Testis (tissue), 3 donors: ENCODE results near the gene PEPD. TPM values are rescaled to one million over a fixed set of nuclear protein-coding genes. Genes with fewer than 3 reads are reported as not detected.

Source experiments
- DNase-seq: peaks from one replicate; pipeline ENCODE4 v3.0.0-alpha.2; 2019
- H3K27ac ChIP-seq, 2 donors: fragments of 200-600 bp; sonication (generic); one replicate each; pipeline ENCODE4 v1.5.1; 2019
- H3K27me3 ChIP-seq: fragments of 200-600 bp; sonication (generic); one replicate; pipeline ENCODE4 v1.5.1; 2019
- H3K36me3 ChIP-seq: fragments of 200-600 bp; sonication (generic); one replicate; pipeline ENCODE4 v1.5.1; 2017; ENCODE audit warnings: low read depth; ENCODE audit errors: missing control alignments
- H3K4me1 ChIP-seq: fragments of 200-600 bp; sonication (generic); one replicate; pipeline ENCODE4 v1.5.1; 2019
- H3K4me3 ChIP-seq, 2 donors: fragments of 200-600 bp; sonication (generic); one replicate each; pipeline ENCODE4 v1.5.1; 2017 to 2019
- H3K9me3 ChIP-seq: fragments of 200-600 bp; sonication (generic); one replicate; pipeline ENCODE4 v1.5.1; 2017
- POLR2A ChIP-seq: fragments of 450-650 bp; IDR thresholded peaks from one replicate; pipeline ENCODE4 v1.6.1; 2017; ENCODE audit warnings: antibody characterized with exemption, mild to moderate bottlenecking, moderate library complexity
- WGBS, 2 donors: methylation state at CpG; one replicate each; pipeline ENCODE4 v1.1.5; 2018; 5-methylcytosine and 5-hydroxymethylcytosine counted together
- intact Hi-C: fragments of 100-400 bp; cut with DNase I; formaldehyde crosslinking; loops from one replicate; pipeline ENCODE4 v1.15.1; 2023; ENCODE audit warnings: low total_unique reads
- polyA plus RNA-seq: library from polyadenylated mRNA; stranded (reverse); fragments of 350-450 nt; fragmentation: Illumina TruSeq; extraction: RNeasy Lipid Tissue Mini Kit (QIAGEN cat#74804); gene quantifications from one replicate; pipeline ENCODE4 v1.2.3, GENCODE V29; 2014; ENCODE audit warnings: low read depth, low replicate concordance; ENCODE audit not compliant: insufficient read depth
- total RNA-seq, 2 donors: library from RNA; depleted of rRNA; stranded (reverse); fragments of >200 nt; gene quantifications; one replicate each; pipeline ENCODE4 v1.2.3, GENCODE V29; 2016
- TF ChIP-seq, protein P1 (sequence below), 3 experiments: fragments of 450-650 bp in 2 of 3; fragments of 200-600 bp in 1 of 3; sonication (generic) in 1 of 3; IDR thresholded peaks; one replicate each; pipeline ENCODE4 v1.5.1; 2016 to 2019; ENCODE audit warnings: antibody characterized with exemption in 3 of 3, mild to moderate bottlenecking in 2 of 3, moderate library complexity in 1 of 3

PEPD gene
- total and polyA plus RNA-seq, 3 donors from 2014 or later, result 51.1 to 87.9 (median 58.0) TPM

GRCh38 chr19:33512580-33513137 is 8.9 kb downstream of the PEPD start:
- intact Hi-C loops, result no loop called here
- 95 to 96% methylated on average over 22 to 23 of the region's 23 CpGs for WGBS, 2 donors
- Histone ChIP-seq H3K27ac (no peak overlapping the region), H3K4me1 (peaks cover 5% of the 10 kb centered on the region), H3K9me3 (no peaks in the 10 kb centered on the region), H3K27me3 (no peaks in the 10 kb centered on the region), H3K4me3 (no peak overlapping the region), H3K36me3 (no peaks in the 10 kb centered on the region)
- TF ChIP-seq, protein P1, sequence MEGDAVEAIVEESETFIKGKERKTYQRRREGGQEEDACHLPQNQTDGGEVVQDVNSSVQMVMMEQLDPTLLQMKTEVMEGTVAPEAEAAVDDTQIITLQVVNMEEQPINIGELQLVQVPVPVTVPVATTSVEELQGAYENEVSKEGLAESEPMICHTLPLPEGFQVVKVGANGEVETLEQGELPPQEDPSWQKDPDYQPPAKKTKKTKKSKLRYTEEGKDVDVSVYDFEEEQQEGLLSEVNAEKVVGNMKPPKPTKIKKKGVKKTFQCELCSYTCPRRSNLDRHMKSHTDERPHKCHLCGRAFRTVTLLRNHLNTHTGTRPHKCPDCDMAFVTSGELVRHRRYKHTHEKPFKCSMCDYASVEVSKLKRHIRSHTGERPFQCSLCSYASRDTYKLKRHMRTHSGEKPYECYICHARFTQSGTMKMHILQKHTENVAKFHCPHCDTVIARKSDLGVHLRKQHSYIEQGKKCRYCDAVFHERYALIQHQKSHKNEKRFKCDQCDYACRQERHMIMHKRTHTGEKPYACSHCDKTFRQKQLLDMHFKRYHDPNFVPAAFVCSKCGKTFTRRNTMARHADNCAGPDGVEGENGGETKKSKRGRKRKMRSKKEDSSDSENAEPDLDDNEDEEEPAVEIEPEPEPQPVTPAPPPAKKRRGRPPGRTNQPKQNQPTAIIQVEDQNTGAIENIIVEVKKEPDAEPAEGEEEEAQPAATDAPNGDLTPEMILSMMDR (IDR thresholded peaks at IDR 0.05), result no peak
- TF ChIP-seq POLR2A, result no peak
- no peak for DNase-seq

DNA sequence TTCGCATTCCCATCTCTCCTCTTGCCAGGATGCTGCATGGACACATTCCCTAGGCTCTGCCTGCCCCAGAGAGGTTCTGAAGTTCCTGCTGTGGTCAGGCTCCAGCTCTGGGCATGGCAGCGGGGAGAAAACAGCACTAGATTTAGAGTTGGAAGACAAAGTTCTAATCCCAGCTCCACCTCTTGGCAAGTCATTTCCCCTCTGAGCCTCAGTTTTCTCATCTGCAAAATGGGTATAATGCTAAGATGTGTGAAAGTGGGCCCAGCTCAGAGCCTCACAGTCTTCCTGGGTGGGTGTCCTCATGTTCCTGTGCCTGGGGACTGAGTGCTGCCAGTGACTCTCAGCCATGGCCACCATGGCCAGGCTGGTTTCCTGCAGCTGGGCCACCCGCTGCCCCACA is 9.6 kb downstream of the PEPD start:
- DNase-seq, result no peak
- Histone ChIP-seq H3K27me3 (no peaks in the 10 kb centered on the region), H3K36me3 (no peaks in the 10 kb centered on the region), H3K4me3 (no peak overlapping the region), H3K9me3 (no peaks in the 10 kb centered on the region), H3K27ac (no peak overlapping the region), H3K4me1 (peaks cover 9% of the 10 kb centered on the region)
- 94 to 99% methylated on average over 2 to 3 of the region's 3 CpGs for WGBS, 2 donors
- intact Hi-C loops, result no loop called here
- no peak for TF ChIP-seq POLR2A
- TF ChIP-seq, protein P1 (IDR thresholded peaks at IDR 0.05), result no peak

DNA sequence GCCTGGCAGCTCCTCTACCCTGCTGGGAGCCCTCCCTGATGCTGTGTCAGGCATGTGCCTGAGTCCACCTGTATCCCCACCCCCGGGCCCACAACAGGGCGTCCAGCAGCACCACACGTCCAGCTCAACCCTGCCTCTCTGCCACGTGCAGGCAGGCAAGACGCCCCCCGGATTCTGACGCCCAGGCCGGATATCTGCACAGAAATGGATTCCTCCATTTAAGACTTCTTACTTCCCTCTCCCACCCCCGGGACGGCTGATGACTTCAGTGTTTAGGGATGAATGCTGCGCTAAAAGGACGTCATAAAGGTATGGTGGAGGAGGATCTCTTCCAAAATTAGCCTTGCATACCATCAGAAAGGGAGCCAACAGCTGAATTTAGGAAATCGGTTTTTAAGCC is 10.2 kb downstream of the PEPD start:
- no peak for DNase-seq
- intact Hi-C loops, result no loop called here
- WGBS, 2 donors, result 89% methylated on average over 13 of the region's 13 CpGs

GRCh38 chr19:33510462-33511194 is 11.0 kb downstream of the PEPD start:
- Histone ChIP-seq H3K4me1 (peaks cover 9% of the 10 kb centered on the region), H3K36me3 (no peaks in the 10 kb centered on the region), H3K4me3 (no peak overlapping the region), H3K9me3 (no peaks in the 10 kb centered on the region), H3K27me3 (no peaks in the 10 kb centered on the region), H3K27ac (no peak overlapping the region)
- intact Hi-C loops, result no loop called here
- 92% methylated on average over 9 to 11 of the region's 11 CpGs for WGBS, 2 donors
- DNase-seq, result no peak
- TF ChIP-seq, protein P1 (IDR thresholded peaks at IDR 0.05), result no peak
- no peak for TF ChIP-seq POLR2A

More for the DNA sequence above, 10.2 kb downstream of the PEPD start:
- Histone ChIP-seq H3K4me3 (no peak overlapping the region), H3K27ac (no peak overlapping the region), H3K36me3 (no peaks in the 10 kb centered on the region), H3K9me3 (no peaks in the 10 kb centered on the region), H3K27me3 (no peaks in the 10 kb centered on the region), H3K4me1 (peaks cover 9% of the 10 kb centered on the region)
- TF ChIP-seq, protein P1 (IDR thresholded peaks at IDR 0.05), result no peak
- no peak for TF ChIP-seq POLR2A
